ENCODE measurements around the gene C16orf46. TPM values are rescaled to one million over a fixed set of nuclear protein-coding genes. Genes with fewer than 3 reads are reported as not detected.

Gene C16orf46
- total and polyA plus RNA-seq, 8 donors, result 0.63 to 2.5 (median 1.6) TPM

DNA sequence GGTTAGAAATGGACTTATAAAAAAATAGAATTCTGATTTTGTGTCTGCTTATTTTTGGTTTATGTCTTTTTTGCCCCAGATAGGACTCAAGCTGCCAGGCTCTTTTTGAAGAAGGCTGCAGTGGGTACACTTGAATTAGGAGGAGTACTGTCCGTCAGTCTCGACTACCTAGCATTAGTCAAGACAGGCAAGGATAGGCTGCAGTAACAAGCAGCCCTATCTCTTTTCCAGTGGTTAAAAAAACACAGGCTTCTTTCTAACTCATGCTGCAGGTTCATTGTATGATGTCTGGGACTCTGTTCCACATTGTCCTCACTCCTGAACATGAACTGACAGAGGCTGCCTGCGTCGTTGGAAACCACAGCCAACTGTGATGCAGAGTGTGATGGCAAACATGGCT lies 8.0 kb downstream of the C16orf46 start:
- no peak for ATAC-seq
- intact Hi-C loops (cut with DNase I), result no loop called here
- no peaks in the 10 kb centered on the region for H3K9me3 ChIP-seq

DNA sequence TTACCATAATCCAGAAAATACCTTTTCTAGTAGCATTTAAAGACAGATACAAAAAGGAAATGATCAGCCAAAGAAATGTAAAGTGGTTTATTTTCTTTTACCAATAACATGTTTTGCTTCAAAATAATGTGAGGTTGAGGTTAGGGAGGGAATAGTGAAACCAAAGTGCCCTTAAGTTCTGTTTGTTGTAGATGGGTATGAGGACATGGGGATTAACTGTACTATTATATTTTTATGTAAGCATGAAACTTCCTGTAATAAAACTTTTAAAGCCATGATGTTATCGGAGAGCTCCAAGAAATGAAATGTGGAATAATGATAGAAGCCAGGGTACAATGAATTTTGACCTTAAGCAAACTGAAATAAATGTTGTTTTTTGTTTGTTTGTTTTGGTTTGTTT lies 9.9 kb downstream of the C16orf46 start:
- Histone ChIP-seq H3K4me3 (no peak overlapping the region), H3K4me1 (no peaks in the 10 kb centered on the region), H3K36me3 (no peaks in the 10 kb centered on the region), H3K27me3 (no peaks in the 10 kb centered on the region), H3K27ac (no peak overlapping the region), H3K9me3 (no peaks in the 10 kb centered on the region)
- intact Hi-C loops (cut with DNase I), result no loop called here
- ATAC-seq (no peak), DNase-seq (no peak)
- TF ChIP-seq, protein P1, sequence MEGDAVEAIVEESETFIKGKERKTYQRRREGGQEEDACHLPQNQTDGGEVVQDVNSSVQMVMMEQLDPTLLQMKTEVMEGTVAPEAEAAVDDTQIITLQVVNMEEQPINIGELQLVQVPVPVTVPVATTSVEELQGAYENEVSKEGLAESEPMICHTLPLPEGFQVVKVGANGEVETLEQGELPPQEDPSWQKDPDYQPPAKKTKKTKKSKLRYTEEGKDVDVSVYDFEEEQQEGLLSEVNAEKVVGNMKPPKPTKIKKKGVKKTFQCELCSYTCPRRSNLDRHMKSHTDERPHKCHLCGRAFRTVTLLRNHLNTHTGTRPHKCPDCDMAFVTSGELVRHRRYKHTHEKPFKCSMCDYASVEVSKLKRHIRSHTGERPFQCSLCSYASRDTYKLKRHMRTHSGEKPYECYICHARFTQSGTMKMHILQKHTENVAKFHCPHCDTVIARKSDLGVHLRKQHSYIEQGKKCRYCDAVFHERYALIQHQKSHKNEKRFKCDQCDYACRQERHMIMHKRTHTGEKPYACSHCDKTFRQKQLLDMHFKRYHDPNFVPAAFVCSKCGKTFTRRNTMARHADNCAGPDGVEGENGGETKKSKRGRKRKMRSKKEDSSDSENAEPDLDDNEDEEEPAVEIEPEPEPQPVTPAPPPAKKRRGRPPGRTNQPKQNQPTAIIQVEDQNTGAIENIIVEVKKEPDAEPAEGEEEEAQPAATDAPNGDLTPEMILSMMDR (IDR thresholded peaks at IDR 0.05), result no peak

More for the DNA sequence above, 8.0 kb downstream of the C16orf46 start:
- TF ChIP-seq, protein P1 (IDR thresholded peaks at IDR 0.05), result no peak
- no peaks in the 10 kb centered on the region for H3K27me3 ChIP-seq
- DNase-seq, result no peak
- H3K4me3 ChIP-seq, result no peak overlapping the region
- no peaks in the 10 kb centered on the region for H3K4me1 ChIP-seq
- H3K36me3 ChIP-seq, result no peaks in the 10 kb centered on the region
- no peak overlapping the region for H3K27ac ChIP-seq

DNA sequence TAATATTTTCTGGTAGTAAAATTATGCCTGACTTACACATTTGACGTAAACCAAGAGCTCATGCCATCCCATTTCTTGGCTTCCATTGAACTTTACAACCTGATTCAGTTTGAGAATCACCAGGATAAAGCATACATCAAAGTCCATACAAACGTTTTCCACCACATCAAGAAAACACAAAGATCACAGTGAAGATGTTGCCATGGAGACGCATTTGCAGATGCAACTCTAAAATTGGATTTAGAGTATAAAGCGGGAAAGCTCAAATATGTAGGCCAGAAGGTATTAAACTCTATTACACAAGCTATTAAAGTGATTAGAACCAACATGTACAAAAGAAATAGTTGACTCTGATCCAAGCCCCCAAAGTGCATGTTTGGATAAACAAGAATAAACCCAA lies 10.4 kb downstream of the C16orf46 start:
- TF ChIP-seq, protein P1 (IDR thresholded peaks at IDR 0.05), result no peak
- Histone ChIP-seq H3K9me3 (no peaks in the 10 kb centered on the region), H3K36me3 (no peaks in the 10 kb centered on the region), H3K4me1 (no peaks in the 10 kb centered on the region), H3K27ac (no peak overlapping the region), H3K27me3 (no peaks in the 10 kb centered on the region), H3K4me3 (no peak overlapping the region)
- DNase-seq, result no peak
- ATAC-seq, result no peak
- intact Hi-C loops (cut with DNase I), result no loop called here

DNA sequence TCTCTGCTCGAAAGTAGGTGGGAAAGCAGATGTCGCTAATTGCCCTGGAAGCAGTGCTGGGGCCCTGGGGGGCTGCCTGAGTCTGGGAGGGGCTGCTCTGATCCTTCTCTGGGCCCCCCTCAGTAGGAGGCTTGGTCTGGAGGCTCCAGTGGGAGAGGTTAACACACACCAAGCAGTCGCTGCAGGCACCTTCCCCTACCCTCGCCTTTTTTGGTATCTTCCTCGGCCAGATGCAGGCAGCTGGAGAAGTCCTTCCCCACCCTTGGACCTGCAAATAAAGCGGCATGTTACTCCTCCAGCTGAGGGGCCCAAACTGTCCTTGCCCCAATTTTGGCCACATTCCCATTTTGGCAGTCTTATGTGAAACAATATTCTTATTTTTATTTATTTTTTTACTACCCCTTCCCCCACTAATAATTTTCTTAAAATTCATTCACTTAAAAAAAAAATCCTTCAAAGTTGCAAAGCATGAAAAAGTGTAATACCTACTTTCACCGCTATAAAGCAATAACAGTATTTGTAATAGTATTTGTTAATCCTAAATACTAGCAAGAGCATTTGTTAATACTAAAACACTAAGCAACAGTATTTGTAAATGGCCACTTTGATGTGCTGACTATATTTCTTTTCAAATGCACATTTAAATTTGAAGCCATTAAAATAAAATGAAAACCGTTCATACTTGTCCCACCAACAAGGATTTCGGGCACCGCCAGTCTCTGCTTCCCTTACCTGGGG lies 15.0 kb downstream of the C16orf46 start:
- ATAC-seq (no peak), DNase-seq (no peak)
- TF ChIP-seq, protein P1 (IDR thresholded peaks at IDR 0.05), result no peak
- intact Hi-C loops (cut with DNase I), result no loop called here
- H3K4me3 ChIP-seq, result no peak overlapping the region
- H3K27ac ChIP-seq, result no peak overlapping the region
- no peaks in the 10 kb centered on the region for H3K27me3 ChIP-seq
- no peaks in the 10 kb centered on the region for H3K9me3 ChIP-seq
- no peaks in the 10 kb centered on the region for H3K4me1 ChIP-seq
- no peaks in the 10 kb centered on the region for H3K36me3 ChIP-seq

DNA sequence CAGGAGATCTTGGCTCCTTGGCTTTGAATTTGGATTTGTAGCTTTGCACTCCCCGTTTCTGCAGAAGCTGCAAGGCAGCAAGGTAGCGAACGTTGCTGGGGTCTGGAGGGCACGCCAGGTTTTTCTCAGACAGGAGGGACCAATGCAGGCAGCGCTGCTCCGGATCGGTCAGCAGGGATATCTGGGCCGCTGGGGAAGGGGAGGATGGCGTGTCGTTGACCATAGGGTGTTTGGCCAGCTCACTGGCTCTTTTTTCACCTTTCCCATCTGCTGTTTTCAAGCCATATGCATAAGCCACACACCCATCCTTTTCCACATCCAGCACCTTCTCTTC lies 15.8 kb downstream of the C16orf46 start:
- no peak for ATAC-seq
- TF ChIP-seq, protein P1 (IDR thresholded peaks at IDR 0.05), result no peak
- no peaks in the 10 kb centered on the region for H3K36me3 ChIP-seq

More for the DNA sequence above, 15.8 kb downstream of the C16orf46 start:
- intact Hi-C loops (cut with DNase I), result no loop called here
- Histone ChIP-seq H3K27me3 (no peaks in the 10 kb centered on the region), H3K9me3 (no peaks in the 10 kb centered on the region), H3K4me3 (no peak overlapping the region), H3K27ac (no peak overlapping the region), H3K4me1 (no peaks in the 10 kb centered on the region)
- DNase-seq, result no peak
